GM19452 (cell line): ENCODE results near the gene C9.
"Not testable (repeated sequence)": the region's sequence is repeated elsewhere in the genome, so short reads cannot be mapped to it uniquely, and the experiment has no call there.

ENCODE experiments used
- ATAC-seq: cut with Tn5 transposase; IDR thresholded peaks from one replicate; pipeline ENCODE4 v1.9.1; 2021; ENCODE audit not compliant: unreplicated experiment

The C9 gene

GRCh38 chr5:39266442-39266841 is 97.9 kb downstream of the C9 start:
- no peak for ATAC-seq

DNA sequence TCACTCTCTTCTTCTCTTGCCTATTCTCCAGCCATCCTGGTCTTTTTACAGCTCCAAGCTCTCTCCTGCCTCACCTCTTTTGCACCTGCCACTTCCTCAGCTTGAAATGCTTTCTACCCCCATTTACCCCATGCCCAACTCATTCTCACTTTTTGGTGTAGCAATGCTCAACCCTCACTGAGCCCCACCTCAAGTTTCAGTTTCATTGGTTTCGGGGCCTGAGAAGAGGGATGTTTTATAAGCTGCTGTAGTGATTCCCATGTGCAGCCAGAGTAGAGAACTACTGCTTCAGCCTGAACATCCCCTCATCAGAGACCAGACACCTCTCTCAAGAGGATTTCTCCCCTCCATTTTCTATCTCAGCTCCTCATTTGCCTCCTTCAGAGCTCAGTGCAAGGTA is 99.8 kb downstream of the C9 start:
- peak; percentile 92 for ATAC-seq

DNA sequence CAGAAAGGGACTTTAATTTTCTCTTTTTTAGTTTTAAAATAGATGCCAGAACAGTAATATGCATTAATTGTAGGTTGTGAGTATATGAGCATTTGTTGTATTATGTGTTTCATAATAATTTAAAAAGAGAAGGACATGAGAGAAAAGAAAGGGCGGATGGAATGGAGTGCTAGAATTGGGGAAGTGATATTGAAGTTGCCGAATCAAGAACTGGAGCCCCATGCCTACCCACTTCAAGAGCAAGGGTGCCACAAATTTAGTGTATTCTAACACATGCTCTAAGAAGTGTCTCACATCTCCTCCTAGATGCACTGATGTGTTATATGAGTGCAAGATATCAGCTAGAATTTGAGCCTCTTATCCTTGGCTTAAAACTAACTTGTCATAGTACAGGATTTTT is 101.3 kb downstream of the C9 start:
- ATAC-seq = no peak

GRCh38 chr5:39260095-39260494 is 104.2 kb downstream of the C9 start:
- ATAC-seq = no peak

DNA sequence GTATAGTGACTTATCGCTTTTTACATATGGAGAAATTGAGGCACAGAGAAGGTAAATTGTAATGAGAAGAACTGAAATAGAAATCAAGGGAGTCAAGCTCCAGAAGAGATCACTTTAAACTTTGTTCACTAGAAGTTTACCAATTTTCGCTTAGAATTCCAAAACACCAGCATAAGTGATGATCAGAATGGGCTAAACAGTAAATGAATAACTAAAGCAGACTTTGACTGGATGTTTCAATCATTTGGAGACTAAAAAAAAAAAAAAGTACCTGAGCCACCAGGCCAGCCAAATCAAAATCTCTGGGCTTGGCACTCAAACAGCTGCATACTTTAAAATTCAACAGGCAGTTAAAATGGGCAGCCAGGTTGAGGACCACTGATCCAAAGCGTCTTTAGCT is 106.7 kb downstream of the C9 start:
- no peak for ATAC-seq

GRCh38 chr5:39256477-39257235 is 107.6 kb downstream of the C9 start:
- peak; percentile 69 for ATAC-seq

DNA sequence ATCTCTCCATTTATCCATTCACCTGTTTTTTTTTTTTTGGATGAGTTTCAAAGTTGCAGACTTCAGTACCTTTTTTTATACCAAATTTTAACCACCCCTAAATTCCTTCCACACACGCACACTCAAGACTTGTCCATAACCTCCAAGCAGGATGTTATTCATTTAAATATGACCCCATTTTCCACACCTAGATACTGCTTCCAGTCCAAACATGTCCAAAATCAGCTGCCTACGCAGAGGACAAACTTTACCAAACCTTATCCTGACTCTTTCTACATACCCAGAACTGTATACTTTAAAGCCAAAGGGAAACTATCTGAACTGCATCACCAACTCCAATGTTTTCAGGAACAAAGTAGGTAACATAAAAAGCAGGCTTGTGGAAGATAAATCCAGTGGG is 108.9 kb downstream of the C9 start:
- ATAC-seq = no peak

DNA sequence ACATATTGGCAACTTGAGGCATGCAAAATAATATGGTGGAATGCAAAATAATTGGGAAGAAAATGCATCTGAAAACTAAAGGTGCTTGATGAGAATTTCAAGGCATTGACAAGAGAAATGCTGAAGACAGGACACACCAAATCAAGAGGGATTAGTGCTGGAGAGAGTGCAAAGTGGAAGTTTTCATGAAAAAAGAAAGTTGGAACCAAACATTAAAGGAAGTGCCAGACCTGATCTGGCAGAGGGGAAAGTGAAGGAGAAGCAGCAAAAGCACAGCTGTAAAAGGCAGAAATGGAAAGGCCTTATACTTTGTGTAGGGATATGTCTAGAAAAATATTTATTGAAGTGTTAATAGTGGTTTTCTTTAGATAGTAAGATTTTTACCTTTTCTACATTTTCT is 109.6 kb downstream of the C9 start:
- ATAC-seq = no peak

- ATAC-seq = no peak
Observed at GRCh38 chr5:39253196-39253595, 111.1 kb downstream of the C9 start.

DNA sequence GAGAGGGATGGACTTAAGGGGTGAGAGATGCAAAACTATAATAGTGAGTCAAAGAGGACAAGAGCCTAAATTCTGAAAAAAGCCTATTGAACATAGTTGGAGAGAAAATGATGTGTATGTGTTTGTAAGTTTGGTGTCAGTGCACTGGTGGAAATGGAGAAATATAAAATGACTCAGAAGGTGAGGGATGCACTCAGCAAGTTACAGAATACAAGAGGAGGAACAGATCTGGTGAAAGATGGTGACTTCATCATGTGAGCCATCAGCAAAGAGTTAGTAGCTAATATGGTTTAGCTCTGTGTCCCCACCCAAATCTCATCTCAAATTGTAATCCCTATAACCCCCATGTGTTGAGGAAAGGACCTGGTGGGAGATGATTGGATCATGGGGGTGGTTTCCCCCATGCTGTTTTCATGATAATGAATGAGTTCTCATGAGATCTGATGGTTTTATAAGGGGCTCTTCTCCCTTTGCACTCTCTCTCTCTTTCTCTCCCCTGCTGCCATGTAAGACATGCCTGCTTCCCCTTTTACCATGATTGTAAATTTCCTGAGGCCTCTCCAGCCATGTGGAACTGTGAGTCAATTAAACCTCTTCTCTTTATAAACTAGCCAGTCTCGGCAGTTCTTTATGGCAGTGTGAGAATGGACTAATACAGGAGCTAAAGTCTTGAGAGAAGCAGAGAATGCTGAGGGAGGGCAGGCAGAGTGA is 114.6 kb downstream of the C9 start:
- ATAC-seq = no peak

DNA sequence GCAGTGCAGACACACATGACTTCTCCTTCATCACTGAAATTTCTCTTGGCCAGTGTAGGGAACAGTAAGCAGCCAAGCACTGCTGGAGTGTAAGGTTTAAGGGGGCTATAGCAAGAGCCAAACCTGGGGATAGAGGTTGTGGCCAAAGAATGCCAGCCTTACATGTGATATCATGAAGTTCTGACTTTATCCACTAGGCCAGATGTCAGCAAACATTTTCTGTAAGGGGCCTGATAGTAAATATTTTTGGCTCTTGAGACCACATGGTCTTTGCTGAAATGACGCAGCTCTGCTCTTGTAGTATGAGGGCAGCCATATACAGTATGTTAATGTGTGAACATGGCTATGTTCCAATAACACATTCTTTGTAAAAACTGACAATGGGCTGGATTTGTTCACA is 115.2 kb downstream of the C9 start:
- no peak for ATAC-seq

GRCh38 chr5:39240750-39241149 is 123.5 kb downstream of the C9 start:
- ATAC-seq = no peak

DNA sequence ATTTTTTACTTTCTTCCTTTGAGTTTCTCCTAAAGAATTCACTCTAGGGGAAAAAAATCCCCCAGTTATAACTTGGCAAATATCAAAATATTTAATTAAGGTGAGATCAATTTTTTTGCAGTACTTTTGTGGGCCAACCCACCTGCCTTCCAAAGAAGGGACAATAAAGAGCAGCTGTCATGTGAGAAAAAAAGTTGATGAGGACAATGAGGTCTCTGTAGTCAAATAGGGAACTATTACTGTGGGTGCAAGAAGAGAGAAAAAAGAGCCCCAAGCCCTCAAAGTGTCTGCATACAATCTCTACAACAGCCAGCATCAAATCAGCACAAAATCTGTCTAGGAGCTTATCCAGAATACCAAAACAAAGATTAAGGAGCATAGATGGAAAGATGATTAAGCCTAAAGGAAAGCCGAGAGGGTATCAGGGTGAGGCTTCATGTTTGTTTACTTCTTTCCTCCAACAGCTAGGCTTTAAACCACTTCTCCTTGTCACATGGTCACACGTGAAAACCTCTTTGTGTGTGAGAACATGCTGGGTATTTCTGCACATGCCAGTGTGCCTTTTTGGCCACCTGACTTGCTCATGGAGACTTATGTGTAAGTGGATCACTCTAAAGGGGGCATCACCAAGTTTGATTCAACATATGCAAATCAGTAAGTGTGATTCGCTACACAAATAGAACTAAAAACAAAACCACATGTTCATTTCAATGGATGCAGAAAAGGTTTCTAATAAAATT is 125.8 kb downstream of the C9 start:
- no peak for ATAC-seq

DNA sequence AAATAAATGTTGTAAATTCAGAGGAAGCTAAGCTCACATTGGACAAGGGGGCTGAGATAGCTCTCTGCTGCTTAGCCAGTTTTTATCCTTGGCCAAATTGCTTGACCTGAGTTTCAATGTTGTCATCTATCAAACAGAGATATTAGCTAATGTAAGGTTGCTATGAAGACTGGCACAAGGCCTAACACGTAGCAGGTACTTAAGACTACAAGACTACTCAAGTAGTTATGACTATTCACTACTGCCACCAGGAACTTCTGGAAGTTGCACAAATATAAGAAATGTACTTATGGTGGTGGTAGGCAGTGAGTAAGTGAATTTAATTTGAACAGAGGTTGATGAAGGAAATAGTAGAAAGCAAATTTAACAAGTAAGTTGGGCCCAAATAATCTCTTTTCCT is 127.6 kb downstream of the C9 start:
- no peak for ATAC-seq

DNA sequence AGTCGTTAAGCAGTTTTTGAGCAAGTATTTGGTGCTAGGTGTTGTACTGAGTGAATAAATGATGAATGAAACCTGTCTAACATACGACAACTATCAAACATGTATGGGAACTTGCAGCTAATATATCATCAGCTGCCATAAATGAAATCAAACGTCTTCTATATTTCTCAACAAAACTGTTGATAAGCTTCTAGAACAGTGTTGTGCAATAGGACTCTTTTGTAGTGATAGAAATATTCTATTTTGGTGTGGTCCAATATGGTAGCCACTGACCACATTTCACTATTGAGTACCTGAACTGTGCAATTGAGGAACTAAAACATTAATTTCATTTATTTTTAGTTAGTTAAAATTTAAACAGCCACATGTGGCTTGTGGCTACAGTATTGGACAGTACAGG is 128.6 kb downstream of the C9 start:
- no peak for ATAC-seq

DNA sequence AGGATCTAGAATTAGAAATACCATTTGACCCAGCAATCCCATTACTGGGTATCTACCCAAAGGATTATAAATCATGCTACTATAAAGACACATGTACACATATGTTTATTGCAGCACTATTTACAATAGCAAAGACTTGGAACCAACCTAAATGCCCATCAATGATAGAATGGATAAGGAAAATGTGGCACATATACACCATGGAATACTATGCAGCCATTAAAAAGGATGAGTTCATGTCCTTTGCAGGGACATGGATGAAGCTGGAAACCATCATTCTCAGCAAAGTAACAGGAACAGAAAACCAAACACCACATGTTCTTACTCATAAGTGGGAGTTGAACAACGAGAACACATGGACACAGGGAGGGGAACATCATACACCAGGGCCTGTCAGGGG is 129.8 kb downstream of the C9 start:
- ATAC-seq = not testable (repeated sequence)
